ENCODE results near the gene SULT1A2.

GRCh38 chr16:28623172-28623711 is 26.4 kb upstream of the SULT1A2 start:
- TF ChIP-seq ATF2 (IDR thresholded peaks at IDR 0.05; ENCODE audit: low read length), result no peak
- TF ChIP-seq CHD7 (IDR thresholded peaks at IDR 0.05; ENCODE audit: insufficient replicate concordance, low read length), result no peak
- no peak for TF ChIP-seq NANOG (IDR thresholded peaks at IDR 0.05; ENCODE audit: insufficient read depth, low read depth, low read length, poor library complexity, severe bottlenecking)
- no peak for TF ChIP-seq CTCF (IDR thresholded peaks at IDR 0.05; ENCODE audit: control extremely low read depth in 1 of 3, insufficient read depth in 1 of 3, low read depth in 1 of 3, low read length in 3 of 3)
- TF ChIP-seq SIN3A (conservative IDR thresholded peaks at IDR 0.05 in 1 of 2, IDR thresholded peaks at IDR 0.05 in 1 of 2; ENCODE audit: low read depth in 1 of 2, low read length in 2 of 2), result no peak
- no peak for TF ChIP-seq POLR2A (IDR thresholded peaks at IDR 0.05; ENCODE audit: control extremely low read depth in 1 of 2, low read depth in 2 of 2, low read length in 2 of 2)

Measured in H1 (cell line).